MM.1S (cell line): ENCODE results near the gene TFCP2L1.
"Not testable (repeated sequence)": the region's sequence is repeated elsewhere in the genome, so short reads cannot be mapped to it uniquely, and the experiment has no call there.

Experiments used
- DNase-seq: peaks from one replicate; pipeline ENCODE4 v3.0.0-alpha.2; 2015
- H2AFZ ChIP-seq: fragments of 300-600 bp; sonication (generic); 2 replicates; pipeline ENCODE4 v1.6.0; 2016; ENCODE audit warnings: antibody characterized with exemption, low read length
- H3F3A ChIP-seq: fragments of 300-600 bp; sonication (generic); 2 replicates; pipeline ENCODE4 v1.6.1; 2016; ENCODE audit warnings: mild to moderate bottlenecking, antibody characterized with exemption, low read length, moderate library complexity, mixed read lengths; ENCODE audit not compliant: insufficient read depth
- H3K27ac ChIP-seq: fragments of 300-600 bp; sonication (generic); 2 replicates; pipeline ENCODE4 v1.5.1; 2016; ENCODE audit warnings: mild to moderate bottlenecking, low read length
- H3K27me3 ChIP-seq: fragments of 300-600 bp; sonication (generic); replicated peaks from 2 replicates; pipeline ENCODE4 v1.6.0; 2016; ENCODE audit warnings: low read length; ENCODE audit not compliant: insufficient read depth
- H3K36me3 ChIP-seq: fragments of 300-600 bp; sonication (generic); replicated peaks from 2 replicates; pipeline ENCODE4 v1.6.1; 2016; ENCODE audit warnings: mild to moderate bottlenecking, low read length, mixed read lengths; ENCODE audit not compliant: insufficient read depth
- H3K4me1 ChIP-seq: fragments of 300-600 bp; sonication (generic); 2 replicates; pipeline ENCODE4 v1.6.1; 2016; ENCODE audit warnings: low read length, mixed read lengths
- H3K4me2 ChIP-seq: fragments of 300-600 bp; sonication (generic); 2 replicates; pipeline ENCODE4 v1.6.0; 2016; ENCODE audit warnings: low read depth, low read length
- H3K4me3 ChIP-seq: fragments of 300-600 bp; sonication (generic); 2 replicates; pipeline ENCODE4 v1.5.1; 2016; ENCODE audit warnings: low read length, mixed read lengths
- H3K79me2 ChIP-seq: fragments of 300-600 bp; sonication (generic); 2 replicates; pipeline ENCODE4 v1.6.1; 2016; ENCODE audit warnings: mixed run types, low read length, mixed read lengths
- H3K9ac ChIP-seq: fragments of 300-600 bp; sonication (generic); 2 replicates; pipeline ENCODE4 v1.6.1; 2016; ENCODE audit warnings: low read length, mixed read lengths
- H3K9me2 ChIP-seq: fragments of 300-600 bp; sonication (generic); replicated peaks from 2 replicates; pipeline ENCODE4 v1.6.1; 2016; ENCODE audit warnings: mild to moderate bottlenecking, low read length, mixed read lengths; ENCODE audit not compliant: insufficient read depth
- H3K9me3 ChIP-seq: fragments of 300-600 bp; sonication (generic); replicated peaks from 2 replicates; pipeline ENCODE4 v1.6.1; 2016; ENCODE audit warnings: mild to moderate bottlenecking, low read length, mixed read lengths; ENCODE audit not compliant: insufficient read depth
- H4K20me1 ChIP-seq: fragments of 300-600 bp; sonication (generic); 2 replicates; pipeline ENCODE4 v1.6.1; 2016; ENCODE audit warnings: mild to moderate bottlenecking, low read length, moderate library complexity, mixed read lengths; ENCODE audit not compliant: insufficient read depth
- EZH2 ChIP-seq: fragments of 300-600 bp; sonication (generic); optimal IDR thresholded peaks from 2 replicates; pipeline ENCODE3; 2017; ENCODE audit warnings: low read depth, mild to moderate bottlenecking, antibody characterized with exemption, low read length, mixed read lengths
- EZH2phosphoT487 ChIP-seq: fragments of 300-600 bp; sonication (generic); IDR thresholded peaks from 2 replicates; pipeline ENCODE4 v1.6.1; 2018; ENCODE audit warnings: antibody characterized with exemption, low read length
- TF ChIP-seq, protein P1 (sequence below): fragments of 300-600 bp; sonication (generic); IDR thresholded peaks from 2 replicates; pipeline ENCODE4 v1.5.1; 2016; ENCODE audit warnings: antibody characterized with exemption, low read length, mixed read lengths

Gene TFCP2L1, protein sequence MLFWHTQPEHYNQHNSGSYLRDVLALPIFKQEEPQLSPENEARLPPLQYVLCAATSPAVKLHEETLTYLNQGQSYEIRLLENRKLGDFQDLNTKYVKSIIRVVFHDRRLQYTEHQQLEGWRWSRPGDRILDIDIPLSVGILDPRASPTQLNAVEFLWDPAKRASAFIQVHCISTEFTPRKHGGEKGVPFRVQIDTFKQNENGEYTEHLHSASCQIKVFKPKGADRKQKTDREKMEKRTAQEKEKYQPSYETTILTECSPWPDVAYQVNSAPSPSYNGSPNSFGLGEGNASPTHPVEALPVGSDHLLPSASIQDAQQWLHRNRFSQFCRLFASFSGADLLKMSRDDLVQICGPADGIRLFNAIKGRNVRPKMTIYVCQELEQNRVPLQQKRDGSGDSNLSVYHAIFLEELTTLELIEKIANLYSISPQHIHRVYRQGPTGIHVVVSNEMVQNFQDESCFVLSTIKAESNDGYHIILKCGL

DNA sequence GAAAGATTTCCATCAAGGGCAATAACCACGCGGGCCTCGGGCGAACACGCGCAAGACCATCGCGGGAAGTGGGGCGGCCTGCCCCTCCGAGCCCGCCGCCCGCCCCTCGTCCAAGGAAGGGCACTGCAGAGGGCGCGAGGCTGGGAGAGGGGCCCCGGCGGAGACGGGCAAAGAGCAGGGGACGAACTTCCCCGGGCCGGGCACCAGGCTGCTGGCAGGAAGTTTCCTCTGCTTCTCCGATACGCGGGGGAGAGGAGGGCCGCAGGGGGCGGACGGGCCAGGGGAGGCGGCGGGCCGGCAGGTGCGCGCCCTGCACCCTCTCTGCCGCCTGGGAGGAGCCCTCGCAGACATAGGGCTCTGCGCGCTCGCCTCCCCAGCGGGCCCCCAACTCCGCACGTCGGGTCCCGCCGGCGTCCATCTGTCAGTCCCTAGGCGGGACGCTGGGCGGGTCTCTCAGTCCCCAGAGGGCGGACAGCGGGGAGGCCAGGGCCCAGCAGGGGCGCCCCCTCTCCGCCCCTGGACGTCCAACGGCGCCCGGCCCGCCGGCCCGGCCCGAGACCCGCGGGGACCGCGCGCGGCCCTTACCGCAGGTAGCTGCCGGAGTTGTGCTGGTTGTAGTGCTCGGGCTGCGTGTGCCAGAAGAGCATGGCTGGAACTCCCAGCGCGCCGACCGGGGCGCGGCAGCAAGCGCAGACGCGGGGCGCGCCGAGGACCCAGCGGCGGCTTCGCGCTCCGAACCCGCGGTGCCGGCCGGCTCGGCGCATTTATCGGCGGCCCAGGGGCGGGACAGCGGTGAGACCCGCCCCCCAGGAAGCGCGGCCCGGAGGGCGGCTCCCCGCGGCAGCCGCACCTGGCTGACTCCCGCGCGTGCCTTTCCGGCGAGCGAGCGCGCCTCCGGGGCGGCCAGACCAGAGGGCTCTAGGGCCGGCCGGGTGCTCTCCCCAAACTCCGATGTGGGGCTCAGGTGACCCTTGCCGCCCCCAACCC is at the start of gene TFCP2L1:
Gene TFCP2L1, minus strand, starts transcription at position 740 of the 987 bp plus-strand sequence. Its CDS starts 93 bp downstream, at position 647.
- Histone ChIP-seq H3F3A (no peaks in the 10 kb centered on the region), H4K20me1 (no peaks in the 10 kb centered on the region), H3K27me3 (no peaks in the 10 kb centered on the region), H3K27ac (no peak within 1 kb of the TSS), H3K9me3 (no peaks in the 10 kb centered on the region), H2AFZ (no peak within 1 kb of the TSS), H3K4me2 (no peak within 1 kb of the TSS), H3K9ac (no peak within 1 kb of the TSS), H3K4me3 (no peak within 1 kb of the TSS), H3K4me1 (no peaks in the 10 kb centered on the region), H3K79me2 (no peaks in the 10 kb centered on the region), H3K36me3 (no peaks in the 10 kb centered on the region), H3K9me2 (no peaks in the 10 kb centered on the region)
- DNase-seq = no peak
- no peak for TF ChIP-seq EZH2phosphoT487
- TF ChIP-seq, protein P1, sequence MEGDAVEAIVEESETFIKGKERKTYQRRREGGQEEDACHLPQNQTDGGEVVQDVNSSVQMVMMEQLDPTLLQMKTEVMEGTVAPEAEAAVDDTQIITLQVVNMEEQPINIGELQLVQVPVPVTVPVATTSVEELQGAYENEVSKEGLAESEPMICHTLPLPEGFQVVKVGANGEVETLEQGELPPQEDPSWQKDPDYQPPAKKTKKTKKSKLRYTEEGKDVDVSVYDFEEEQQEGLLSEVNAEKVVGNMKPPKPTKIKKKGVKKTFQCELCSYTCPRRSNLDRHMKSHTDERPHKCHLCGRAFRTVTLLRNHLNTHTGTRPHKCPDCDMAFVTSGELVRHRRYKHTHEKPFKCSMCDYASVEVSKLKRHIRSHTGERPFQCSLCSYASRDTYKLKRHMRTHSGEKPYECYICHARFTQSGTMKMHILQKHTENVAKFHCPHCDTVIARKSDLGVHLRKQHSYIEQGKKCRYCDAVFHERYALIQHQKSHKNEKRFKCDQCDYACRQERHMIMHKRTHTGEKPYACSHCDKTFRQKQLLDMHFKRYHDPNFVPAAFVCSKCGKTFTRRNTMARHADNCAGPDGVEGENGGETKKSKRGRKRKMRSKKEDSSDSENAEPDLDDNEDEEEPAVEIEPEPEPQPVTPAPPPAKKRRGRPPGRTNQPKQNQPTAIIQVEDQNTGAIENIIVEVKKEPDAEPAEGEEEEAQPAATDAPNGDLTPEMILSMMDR = no peak
- TF ChIP-seq EZH2 = no peak

DNA sequence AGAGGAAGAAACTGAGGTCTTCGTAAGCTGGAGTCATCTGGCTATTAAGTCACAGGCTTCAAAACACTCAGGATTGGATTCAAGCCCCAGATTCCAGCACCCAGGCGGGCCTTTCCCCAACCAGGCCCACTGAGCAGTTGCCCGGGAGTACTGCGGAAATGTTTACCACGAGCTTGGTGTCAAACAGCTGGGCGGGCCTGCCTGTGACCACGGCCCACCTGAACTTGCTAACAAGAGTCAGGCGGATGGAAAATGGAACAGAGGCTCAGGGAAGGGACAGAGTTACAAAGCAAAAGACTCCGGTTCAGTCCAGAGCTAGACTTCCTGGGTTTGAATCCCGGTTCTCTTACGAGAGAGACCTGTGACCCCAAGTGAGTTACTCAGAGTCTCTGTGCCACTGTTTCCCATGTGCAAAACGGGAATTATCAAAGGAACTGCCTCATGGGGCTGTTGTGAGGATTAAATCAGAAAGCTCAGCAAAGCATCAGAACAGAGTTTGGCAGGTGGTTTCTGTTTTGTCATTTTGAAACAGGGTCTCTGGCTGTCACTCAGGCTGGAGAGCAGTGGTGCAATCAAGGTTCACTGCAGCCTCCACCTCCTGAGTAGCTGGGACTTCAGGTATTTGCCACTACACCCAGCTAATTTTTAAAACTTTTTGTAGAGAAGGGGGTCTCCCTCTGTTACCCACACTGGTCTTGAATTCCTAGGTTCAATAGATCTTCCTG is 49.0 kb upstream of the TFCP2L1 start:
- Histone ChIP-seq H3K9me3 (no peaks in the 10 kb centered on the region), H3K9ac (no peak overlapping the region), H4K20me1 (no peaks in the 10 kb centered on the region), H3K79me2 (no peaks in the 10 kb centered on the region), H3K4me1 (no peaks in the 10 kb centered on the region), H3K27ac (no peak overlapping the region), H3K9me2 (no peaks in the 10 kb centered on the region), H3K27me3 (no peaks in the 10 kb centered on the region), H3K4me2 (no peak overlapping the region), H3K4me3 (no peak overlapping the region), H3K36me3 (no peaks in the 10 kb centered on the region), H2AFZ (no peak overlapping the region), H3F3A (no peaks in the 10 kb centered on the region)
- no peak for DNase-seq
- TF ChIP-seq EZH2 (no peak), EZH2phosphoT487 (no peak)
- TF ChIP-seq, protein P1 = no peak

DNA sequence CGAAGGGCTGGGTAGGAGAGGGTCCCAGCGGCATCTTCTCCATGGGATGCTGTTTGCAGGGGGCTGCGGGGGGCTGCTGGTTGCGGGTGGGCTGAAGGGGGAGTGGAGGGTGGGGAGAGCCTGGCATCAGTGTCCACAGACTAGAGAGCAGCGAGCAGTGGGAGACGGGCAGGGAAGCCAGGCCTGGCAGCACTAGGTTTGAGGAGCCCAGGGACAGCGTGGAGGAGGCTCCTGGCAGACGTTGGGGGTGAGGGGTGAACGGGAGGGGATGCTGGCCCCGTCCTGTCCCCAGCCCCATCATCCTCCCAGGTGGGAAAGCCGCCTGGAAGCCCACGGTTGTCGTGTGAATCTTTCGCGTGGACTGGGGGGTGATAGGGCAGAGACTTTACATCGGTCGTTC is 48.2 kb upstream of the TFCP2L1 start:
- Histone ChIP-seq H3K9me2 (no peaks in the 10 kb centered on the region), H3K9ac (no peak overlapping the region), H3F3A (no peaks in the 10 kb centered on the region), H3K27ac (no peak overlapping the region), H3K9me3 (no peaks in the 10 kb centered on the region), H3K36me3 (no peaks in the 10 kb centered on the region), H3K79me2 (no peaks in the 10 kb centered on the region), H3K4me1 (no peaks in the 10 kb centered on the region), H2AFZ (no peak overlapping the region), H3K4me3 (no peak overlapping the region), H4K20me1 (no peaks in the 10 kb centered on the region), H3K4me2 (no peak overlapping the region), H3K27me3 (no peaks in the 10 kb centered on the region)
- no peak for DNase-seq
- TF ChIP-seq, protein P1 = no peak
- TF ChIP-seq EZH2phosphoT487 (no peak), EZH2 (no peak)

DNA sequence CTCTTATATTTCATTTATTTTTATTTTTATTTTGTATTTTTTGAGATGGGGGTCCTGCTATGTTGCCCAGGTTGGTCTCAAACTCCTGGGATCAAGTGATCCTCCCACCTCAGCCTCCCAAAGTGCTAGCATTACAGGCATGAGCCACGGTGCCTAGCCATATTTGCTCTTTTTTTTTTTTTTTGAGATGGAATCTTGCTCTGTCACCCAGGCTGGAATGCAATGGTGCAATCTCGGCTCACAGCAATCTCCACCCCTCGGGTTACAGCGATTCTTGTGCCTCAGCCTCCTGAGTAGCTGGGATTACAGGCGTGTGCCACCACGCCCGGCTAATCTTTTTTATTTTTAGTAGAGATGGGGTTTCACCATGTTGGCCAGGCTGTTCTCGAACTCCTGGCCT is 46.3 kb upstream of the TFCP2L1 start:
- not testable (repeated sequence) for H3F3A ChIP-seq, H4K20me1 ChIP-seq, H3K4me1 ChIP-seq, H3K9me3 ChIP-seq, H3K9me2 ChIP-seq, H3K4me2 ChIP-seq, H3K27ac ChIP-seq, H3K4me3 ChIP-seq, H3K9ac ChIP-seq, H3K79me2 ChIP-seq, H3K27me3 ChIP-seq, H3K36me3 ChIP-seq, H2AFZ ChIP-seq, DNase-seq
